NCI-H1436 (cell line): ENCODE data around the gene RHCG.

Source experiments
- DNase-seq: peaks from one replicate; lab custom pipeline; 2025; lab: John Stamatoyannopoulos, UW

Gene RHCG

GRCh38 chr15:89502867-89503595 lies 6.6 kb upstream of the RHCG start:
- no peak for DNase-seq

GRCh38 chr15:89501646-89502045 lies 5.3 kb upstream of the RHCG start:
- DNase-seq: no peak

GRCh38 chr15:89500397-89501270 lies 4.3 kb upstream of the RHCG start:
- DNase-seq: no peak

- no peak for DNase-seq
Measured at GRCh38 chr15:89499156-89499555, 2.8 kb upstream of the RHCG start.

GRCh38 chr15:89498574-89498906 lies 2.2 kb upstream of the RHCG start:
- no peak for DNase-seq

- DNase-seq: no peak
Measured at GRCh38 chr15:89497231-89497630, 848 bp upstream of the RHCG start.

- no peak for DNase-seq
Measured at GRCh38 chr15:89495638-89496145, 691 bp downstream of the RHCG start.

- DNase-seq: no peak
Measured at GRCh38 chr15:89494941-89495637, 1.3 kb downstream of the RHCG start.

- no peak for DNase-seq
Measured at GRCh38 chr15:89494031-89494430, 2.4 kb downstream of the RHCG start.

GRCh38 chr15:89492934-89493631 lies 3.3 kb downstream of the RHCG start:
- DNase-seq: no peak

- DNase-seq: no peak
Measured at GRCh38 chr15:89492111-89492641, 4.2 kb downstream of the RHCG start.

GRCh38 chr15:89490814-89491315 lies 5.5 kb downstream of the RHCG start:
- no peak for DNase-seq

- no peak for DNase-seq
Measured at GRCh38 chr15:89490081-89490813, 6.1 kb downstream of the RHCG start.

- DNase-seq: peak; percentile 90
Measured at GRCh38 chr15:89489376-89489775, 7.0 kb downstream of the RHCG start.

GRCh38 chr15:89487791-89488190 lies 8.6 kb downstream of the RHCG start:
- DNase-seq: no peak

GRCh38 chr15:89486726-89487050 lies 9.7 kb downstream of the RHCG start:
- DNase-seq: no peak

GRCh38 chr15:89483079-89483478 lies 13.3 kb downstream of the RHCG start:
- no peak for DNase-seq

GRCh38 chr15:89482139-89482538 lies 14.2 kb downstream of the RHCG start:
- no peak for DNase-seq

- no peak for DNase-seq
Measured at GRCh38 chr15:89480505-89480904, 15.9 kb downstream of the RHCG start.

- DNase-seq: no peak
Measured at GRCh38 chr15:89479173-89479572, 17.2 kb downstream of the RHCG start.
